Dendritic cell treated with granulocyte-macrophage colony-stimulating factor and Interleukin-4, amounts not matched to agents 40 ng/mL and 50 ng/mL, for 4 days (primary cell): ENCODE data around the gene CEP131.

Experiments
- H3K27ac Mint-ChIP-seq: one replicate; pipeline ENCODE4 v1.8.0; 2022; ENCODE audit warnings: mild to moderate bottlenecking, mixed read lengths
- H3K27me3 Mint-ChIP-seq: one replicate; pipeline ENCODE4 v1.8.0; 2022; ENCODE audit warnings: mild to moderate bottlenecking, mixed read lengths
- H3K36me3 Mint-ChIP-seq: one replicate; pipeline ENCODE4 v1.8.0; 2022; ENCODE audit warnings: low read depth, mixed read lengths
- H3K4me1 Mint-ChIP-seq: one replicate; pipeline ENCODE4 v1.8.0; 2022; ENCODE audit warnings: low read depth, mixed read lengths
- H3K4me3 Mint-ChIP-seq: one replicate; pipeline ENCODE4 v1.8.0; 2022; ENCODE audit warnings: mild to moderate bottlenecking, moderate library complexity, mixed read lengths
- H3K9me3 Mint-ChIP-seq: one replicate; pipeline ENCODE4 v1.8.0; 2022; ENCODE audit warnings: mixed read lengths
- intact Hi-C: fragments of 100-400 bp; cut with micrococcal nuclease; formaldehyde crosslinking; loops from one replicate; pipeline ENCODE4 v1.15.0; 2022

CEP131 gene

DNA sequence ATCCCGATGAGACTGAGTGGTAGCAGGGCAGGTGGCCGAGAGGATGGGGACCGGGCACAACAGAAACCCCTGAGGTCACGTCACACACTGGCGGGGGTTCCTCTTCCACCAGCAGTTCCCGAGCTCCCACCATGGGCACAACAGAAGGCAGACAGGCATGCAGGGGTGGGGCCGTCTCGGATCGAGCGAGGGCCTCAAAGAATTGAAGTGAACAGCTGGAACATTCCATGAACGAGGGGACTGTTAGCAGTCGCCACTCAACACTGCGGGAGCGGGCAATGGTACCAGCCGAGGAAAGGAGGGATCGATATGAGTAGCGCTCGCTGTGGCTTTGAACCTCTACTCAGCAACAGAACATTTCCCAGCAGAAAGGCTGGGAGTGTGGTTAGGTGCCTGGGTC lies 5.3 kb downstream of the CEP131 start:
- no peak overlapping the region for H3K27ac Mint-ChIP-seq
- H3K4me1 Mint-ChIP-seq, result peaks cover 18% of the 10 kb centered on the region
- peaks cover 44% of the 10 kb centered on the region for H3K36me3 Mint-ChIP-seq
- intact Hi-C loops, result no loop called here
- H3K9me3 Mint-ChIP-seq, result no peaks in the 10 kb centered on the region
- peaks cover 1% of the 10 kb centered on the region for H3K27me3 Mint-ChIP-seq
- H3K4me3 Mint-ChIP-seq, result no peak overlapping the region

DNA sequence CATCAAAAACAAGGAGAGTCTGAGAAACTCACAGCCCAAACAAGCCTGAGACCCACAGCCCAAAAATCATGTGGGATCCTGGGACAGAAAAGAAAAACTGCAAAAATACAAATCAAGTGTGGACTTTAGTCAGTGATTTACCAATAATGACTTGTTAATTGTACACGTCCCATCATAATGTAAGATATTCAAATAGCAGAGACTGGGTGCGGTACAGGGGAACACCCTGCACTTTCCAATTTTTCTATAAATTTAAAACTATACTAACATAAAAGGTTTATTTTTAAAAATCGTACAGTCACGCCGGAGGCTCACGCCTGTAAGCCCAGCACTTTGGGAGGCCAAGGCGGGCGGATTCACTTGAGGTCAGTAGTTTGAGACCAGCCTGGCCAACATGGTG lies 8.8 kb downstream of the CEP131 start:
- Mint-ChIP-seq H3K4me3 (no peak overlapping the region), H3K4me1 (peaks cover 13% of the 10 kb centered on the region), H3K9me3 (no peaks in the 10 kb centered on the region), H3K27ac (no peak overlapping the region), H3K36me3 (peaks cover 30% of the 10 kb centered on the region), H3K27me3 (no peaks in the 10 kb centered on the region)
- intact Hi-C loops, result no loop called here

DNA sequence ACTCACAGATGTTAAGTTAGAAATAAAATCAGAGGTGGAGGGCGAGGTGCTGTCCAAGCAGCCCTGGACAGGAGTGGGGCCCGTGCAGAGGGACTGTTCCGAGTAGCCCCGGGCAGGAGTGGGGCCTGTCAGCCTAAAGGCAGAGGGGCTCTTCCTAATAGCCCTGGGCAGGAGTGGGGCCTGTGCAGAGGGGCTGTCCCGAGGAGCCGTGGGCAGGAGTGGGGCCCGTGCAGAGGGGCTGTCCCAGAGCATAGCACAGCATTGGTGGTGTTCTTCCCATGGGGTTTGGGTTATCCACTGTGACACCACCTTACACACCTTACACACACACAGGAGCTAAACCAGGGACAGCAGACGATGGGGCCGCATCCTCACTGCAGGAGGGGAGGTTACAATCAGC lies 10.4 kb downstream of the CEP131 start:
- Mint-ChIP-seq H3K27ac (no peak overlapping the region), H3K4me1 (peaks cover 17% of the 10 kb centered on the region), H3K36me3 (peaks cover 29% of the 10 kb centered on the region), H3K9me3 (no peaks in the 10 kb centered on the region), H3K4me3 (no peak overlapping the region), H3K27me3 (no peaks in the 10 kb centered on the region)
- intact Hi-C loops, result no loop called here

DNA sequence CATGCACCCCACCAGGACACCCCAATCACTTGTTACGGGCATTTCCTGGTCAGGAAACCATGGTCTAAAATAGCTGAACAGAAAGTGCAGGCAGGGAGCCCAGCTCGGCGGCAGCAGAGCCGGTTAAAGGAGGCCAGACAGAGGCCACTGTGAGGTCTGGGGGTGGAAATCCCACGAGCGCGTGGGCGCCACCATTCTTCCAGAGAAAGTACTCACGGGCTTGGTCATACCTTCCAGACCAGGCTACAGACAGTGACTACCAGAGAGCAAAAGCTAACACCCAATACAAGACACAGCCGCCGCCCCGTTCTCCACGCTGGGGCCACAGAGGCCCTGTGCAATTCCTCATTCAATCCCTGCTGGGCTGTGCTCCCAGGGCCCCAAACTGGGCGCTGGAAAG lies 11.9 kb downstream of the CEP131 start:
- intact Hi-C loops, result no loop called here
- Mint-ChIP-seq H3K9me3 (no peaks in the 10 kb centered on the region), H3K27ac (peak overlapping the region; percentile 12), H3K27me3 (no peaks in the 10 kb centered on the region), H3K4me1 (peaks cover 17% of the 10 kb centered on the region), H3K4me3 (no peak overlapping the region), H3K36me3 (peaks cover 29% of the 10 kb centered on the region)

DNA sequence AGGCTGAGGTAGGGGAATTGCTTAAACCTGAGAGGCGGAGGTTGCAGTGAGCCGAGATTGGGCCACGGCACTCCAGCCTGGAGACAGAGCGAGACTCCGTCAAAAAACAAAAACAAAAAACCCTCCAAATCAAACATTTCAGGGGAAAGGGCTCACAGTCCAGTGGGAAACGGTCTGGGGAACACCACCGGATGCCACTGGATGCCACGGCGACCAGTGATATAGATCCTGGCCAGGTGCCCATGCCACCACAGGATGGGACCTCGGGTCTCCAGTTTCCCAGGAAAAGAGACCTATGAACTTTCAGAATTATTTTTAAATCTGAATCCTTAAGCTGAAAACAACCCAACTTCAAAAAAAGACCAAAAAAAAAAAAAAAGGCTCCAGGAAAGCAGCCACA lies 12.3 kb downstream of the CEP131 start:
- no peak overlapping the region for H3K4me3 Mint-ChIP-seq
- H3K4me1 Mint-ChIP-seq, result peaks cover 17% of the 10 kb centered on the region
- no peaks in the 10 kb centered on the region for H3K27me3 Mint-ChIP-seq
- H3K9me3 Mint-ChIP-seq, result no peaks in the 10 kb centered on the region
- peaks cover 33% of the 10 kb centered on the region for H3K36me3 Mint-ChIP-seq
- H3K27ac Mint-ChIP-seq, result peak overlapping the region; percentile 12
- intact Hi-C loops, result no loop called here

DNA sequence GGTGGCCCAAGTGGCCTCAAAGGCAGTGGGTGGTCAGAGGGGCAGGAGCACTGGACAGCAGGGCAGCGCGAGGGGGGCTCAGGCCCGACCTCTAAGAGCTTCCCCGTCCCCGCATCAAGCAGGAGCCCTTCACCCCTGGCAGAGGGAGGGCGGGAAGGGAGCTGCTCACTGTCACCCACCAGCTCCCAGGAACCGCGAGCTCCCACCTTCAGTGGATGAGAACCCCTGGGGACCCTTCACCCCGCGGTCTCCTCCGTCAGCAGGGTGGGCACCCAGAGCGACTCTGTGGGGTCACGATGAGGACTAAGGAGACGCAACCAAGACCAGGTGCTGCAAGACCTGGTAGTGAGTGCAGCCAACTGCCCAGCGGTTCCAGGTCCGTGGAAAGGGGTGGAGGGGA lies 13.6 kb downstream of the CEP131 start:
- no peaks in the 10 kb centered on the region for H3K9me3 Mint-ChIP-seq
- intact Hi-C loops, result no loop called here
- peaks cover 17% of the 10 kb centered on the region for H3K4me1 Mint-ChIP-seq
- no peaks in the 10 kb centered on the region for H3K27me3 Mint-ChIP-seq
- no peak overlapping the region for H3K27ac Mint-ChIP-seq
- H3K4me3 Mint-ChIP-seq, result no peak overlapping the region
- peaks cover 46% of the 10 kb centered on the region for H3K36me3 Mint-ChIP-seq

DNA sequence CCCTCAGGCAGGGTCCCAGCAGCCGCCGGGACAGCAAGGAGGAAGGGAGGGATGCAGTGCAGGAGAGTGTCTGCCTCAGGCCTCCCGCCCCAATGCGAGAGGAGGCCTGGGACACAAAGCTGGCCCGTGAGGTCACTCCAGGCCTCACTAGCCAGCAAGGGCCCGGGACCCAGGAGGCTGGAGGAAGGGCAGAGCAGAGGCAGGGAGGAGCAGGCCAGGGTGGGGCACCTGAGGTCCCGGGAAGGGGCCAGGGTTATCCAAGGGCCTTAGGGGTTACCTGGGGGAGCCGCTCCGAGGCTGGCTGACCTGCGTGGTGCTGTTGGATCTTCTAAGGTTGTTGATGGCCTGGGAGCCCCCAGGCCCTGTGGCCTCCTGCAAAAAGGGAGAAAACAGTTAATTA lies 14.1 kb downstream of the CEP131 start:
- peaks cover 51% of the 10 kb centered on the region for H3K36me3 Mint-ChIP-seq
- H3K9me3 Mint-ChIP-seq, result no peaks in the 10 kb centered on the region
- H3K4me3 Mint-ChIP-seq, result no peak overlapping the region
- H3K27me3 Mint-ChIP-seq, result no peaks in the 10 kb centered on the region
- intact Hi-C loops, result no loop called here
- peaks cover 17% of the 10 kb centered on the region for H3K4me1 Mint-ChIP-seq
- no peak overlapping the region for H3K27ac Mint-ChIP-seq

DNA sequence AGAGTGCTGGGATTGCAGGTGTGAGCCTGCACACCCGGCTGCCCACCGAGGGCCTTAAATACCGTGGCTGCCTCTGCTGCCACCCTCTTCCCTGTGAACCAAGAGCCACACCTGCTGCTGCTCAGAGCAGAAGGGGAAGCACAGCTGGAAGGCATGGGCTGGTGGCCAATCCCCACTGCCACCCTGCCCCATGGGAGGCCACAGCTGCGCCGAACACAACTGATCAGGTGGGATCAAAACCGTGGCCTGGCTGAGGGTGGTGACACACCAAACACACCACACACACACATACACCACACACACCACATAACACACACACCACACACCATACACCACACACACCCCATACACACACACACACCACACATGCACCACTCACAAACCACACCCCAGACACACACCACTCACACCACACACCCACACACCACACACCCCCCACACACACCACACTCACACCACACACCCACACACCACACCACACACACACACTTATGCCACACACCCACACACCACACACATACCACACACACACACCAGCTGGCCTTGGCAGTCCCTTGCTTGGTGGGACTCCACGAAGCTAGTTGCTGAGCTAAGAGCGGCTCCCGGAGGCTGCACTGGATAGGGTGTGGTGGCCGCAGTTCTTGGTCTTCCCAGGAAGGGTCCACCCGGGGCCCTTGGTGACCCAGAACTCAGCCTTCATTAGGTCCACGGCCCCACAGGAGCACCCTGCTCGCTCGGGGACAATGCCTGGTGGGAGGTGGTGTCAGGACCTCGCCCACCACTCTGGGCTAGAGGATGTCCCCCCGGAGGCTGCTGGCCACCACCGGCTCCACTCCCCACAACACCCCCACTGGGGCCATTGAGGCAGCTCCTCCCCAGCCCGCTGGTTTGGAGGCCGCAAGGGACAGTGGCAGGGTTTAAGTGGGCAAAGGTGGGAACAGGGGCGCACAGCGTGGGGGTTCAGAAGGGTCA lies 14.9 kb downstream of the CEP131 start:
- Mint-ChIP-seq H3K27me3 (no peaks in the 10 kb centered on the region), H3K27ac (no peak overlapping the region), H3K9me3 (no peaks in the 10 kb centered on the region), H3K4me1 (peaks cover 17% of the 10 kb centered on the region), H3K4me3 (no peak overlapping the region), H3K36me3 (peaks cover 58% of the 10 kb centered on the region)
- intact Hi-C loops, result no loop called here

DNA sequence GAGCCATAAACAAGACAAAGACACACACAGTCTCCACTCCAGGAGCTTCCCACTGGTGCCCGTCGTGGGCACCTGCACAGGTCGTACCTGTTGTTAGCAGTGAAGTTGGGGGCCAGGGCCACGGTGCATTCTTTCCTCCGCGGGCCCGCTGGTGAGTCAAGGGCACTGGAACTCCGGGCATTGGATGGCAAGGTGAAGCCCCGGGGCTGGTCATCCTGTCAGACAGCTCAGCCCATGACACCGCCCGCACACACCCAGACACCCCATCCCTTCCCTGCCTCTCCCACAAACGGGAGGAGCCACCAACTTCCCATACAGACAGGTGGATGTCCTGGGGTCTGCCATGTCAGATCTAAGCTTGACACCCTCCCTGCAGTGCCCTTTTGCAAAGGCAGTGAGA lies 16.1 kb downstream of the CEP131 start:
- intact Hi-C loops, result no loop called here
- peaks cover 17% of the 10 kb centered on the region for H3K4me1 Mint-ChIP-seq
- H3K27ac Mint-ChIP-seq, result no peak overlapping the region
- H3K9me3 Mint-ChIP-seq, result no peaks in the 10 kb centered on the region
- H3K27me3 Mint-ChIP-seq, result no peaks in the 10 kb centered on the region
- H3K4me3 Mint-ChIP-seq, result no peak overlapping the region
- H3K36me3 Mint-ChIP-seq, result peaks cover 71% of the 10 kb centered on the region

DNA sequence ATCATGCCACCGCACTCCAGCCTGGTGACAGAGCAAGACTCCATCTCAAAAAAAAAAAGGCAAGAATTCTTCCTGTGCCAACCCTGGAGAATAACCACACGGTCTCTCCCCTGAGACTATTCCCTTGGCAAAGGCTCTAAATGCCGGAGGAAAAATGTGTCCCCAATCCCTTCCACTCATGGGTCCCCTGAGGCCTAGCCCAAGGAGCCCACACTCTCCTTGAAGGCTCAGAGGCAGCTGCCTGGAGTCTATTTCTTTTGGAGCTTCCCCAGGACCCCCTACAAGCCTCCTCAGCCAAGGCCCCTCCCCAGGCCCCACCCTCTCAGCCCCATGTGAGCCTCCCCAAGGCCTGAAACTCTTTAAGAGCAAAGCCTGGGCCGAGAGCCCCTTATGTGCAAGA lies 16.6 kb downstream of the CEP131 start:
- Mint-ChIP-seq H3K9me3 (no peaks in the 10 kb centered on the region), H3K4me1 (peaks cover 14% of the 10 kb centered on the region), H3K27me3 (no peaks in the 10 kb centered on the region), H3K36me3 (peaks cover 73% of the 10 kb centered on the region), H3K4me3 (no peak overlapping the region), H3K27ac (no peak overlapping the region)
- intact Hi-C loops, result no loop called here

DNA sequence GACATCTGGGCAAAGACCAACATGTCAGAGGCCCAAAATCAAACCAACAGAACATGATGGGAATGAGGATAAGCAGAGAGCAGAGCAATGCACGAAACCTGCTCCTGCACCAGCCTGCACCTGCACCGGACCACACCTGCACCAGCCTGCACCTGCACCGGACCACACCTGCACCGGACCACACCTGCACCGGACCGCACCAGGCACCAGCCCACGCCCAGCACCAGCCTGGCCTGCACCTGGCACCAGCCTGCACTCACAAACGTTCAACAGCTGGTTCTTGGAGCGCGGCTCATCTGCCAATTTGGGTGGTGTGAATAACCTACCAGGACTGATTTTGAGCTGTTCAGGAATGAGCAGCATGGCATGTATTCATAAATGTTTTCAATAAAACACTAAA lies 18.2 kb downstream of the CEP131 start:
- Mint-ChIP-seq H3K9me3 (no peaks in the 10 kb centered on the region), H3K27ac (no peak overlapping the region), H3K36me3 (peaks cover 76% of the 10 kb centered on the region), H3K4me1 (peaks cover 12% of the 10 kb centered on the region), H3K4me3 (no peak overlapping the region), H3K27me3 (no peaks in the 10 kb centered on the region)
- intact Hi-C loops, result no loop called here

DNA sequence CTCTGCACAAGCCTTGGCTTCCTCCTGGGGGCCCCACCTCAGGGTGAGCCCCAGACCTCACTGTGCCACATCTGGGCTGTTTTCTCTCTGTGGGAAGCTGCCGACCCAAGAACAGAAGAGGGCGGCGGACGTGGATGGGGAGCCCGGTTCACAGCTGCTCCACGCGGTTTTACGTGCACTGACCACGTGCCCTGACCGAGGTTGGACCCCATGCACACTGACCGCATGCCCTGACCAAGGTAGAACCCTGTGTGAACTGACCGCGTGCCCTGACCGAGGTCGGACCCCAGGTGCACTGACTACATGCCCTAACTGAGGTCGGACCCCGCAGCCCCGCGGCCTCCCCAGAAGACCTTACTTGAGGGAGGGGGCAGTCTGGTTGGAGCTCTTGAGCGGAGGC lies 19.6 kb downstream of the CEP131 start:
- no peak overlapping the region for H3K27ac Mint-ChIP-seq
- H3K36me3 Mint-ChIP-seq, result peaks cover 84% of the 10 kb centered on the region
- H3K27me3 Mint-ChIP-seq, result no peaks in the 10 kb centered on the region
- H3K4me3 Mint-ChIP-seq, result no peak overlapping the region
- peaks cover 12% of the 10 kb centered on the region for H3K4me1 Mint-ChIP-seq
- intact Hi-C loops, result no loop called here
- H3K9me3 Mint-ChIP-seq, result no peaks in the 10 kb centered on the region

DNA sequence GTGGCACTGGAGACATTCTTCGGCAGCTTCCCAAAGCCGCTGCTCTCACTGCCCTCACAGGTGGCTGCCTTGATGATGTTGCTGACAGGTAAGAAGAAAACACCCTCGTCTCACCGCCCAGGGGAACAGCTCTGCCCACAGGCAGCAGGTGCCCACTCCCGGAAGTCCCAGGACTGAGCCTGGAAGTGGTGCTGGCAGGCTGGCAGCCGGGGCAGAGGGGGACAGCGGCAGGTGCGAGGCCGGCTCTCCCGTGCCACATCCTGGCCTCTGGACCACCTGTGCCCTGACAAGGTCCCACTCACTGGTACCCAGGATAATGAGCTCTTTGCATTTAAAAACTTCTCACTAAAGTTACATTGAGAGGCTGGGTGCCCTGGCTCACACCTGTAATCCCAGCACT lies 20.4 kb downstream of the CEP131 start:
- Mint-ChIP-seq H3K4me3 (no peak overlapping the region), H3K4me1 (peaks cover 5% of the 10 kb centered on the region), H3K9me3 (no peaks in the 10 kb centered on the region), H3K27ac (no peak overlapping the region), H3K36me3 (peaks cover 84% of the 10 kb centered on the region), H3K27me3 (no peaks in the 10 kb centered on the region)
- intact Hi-C loops, result no loop called here

DNA sequence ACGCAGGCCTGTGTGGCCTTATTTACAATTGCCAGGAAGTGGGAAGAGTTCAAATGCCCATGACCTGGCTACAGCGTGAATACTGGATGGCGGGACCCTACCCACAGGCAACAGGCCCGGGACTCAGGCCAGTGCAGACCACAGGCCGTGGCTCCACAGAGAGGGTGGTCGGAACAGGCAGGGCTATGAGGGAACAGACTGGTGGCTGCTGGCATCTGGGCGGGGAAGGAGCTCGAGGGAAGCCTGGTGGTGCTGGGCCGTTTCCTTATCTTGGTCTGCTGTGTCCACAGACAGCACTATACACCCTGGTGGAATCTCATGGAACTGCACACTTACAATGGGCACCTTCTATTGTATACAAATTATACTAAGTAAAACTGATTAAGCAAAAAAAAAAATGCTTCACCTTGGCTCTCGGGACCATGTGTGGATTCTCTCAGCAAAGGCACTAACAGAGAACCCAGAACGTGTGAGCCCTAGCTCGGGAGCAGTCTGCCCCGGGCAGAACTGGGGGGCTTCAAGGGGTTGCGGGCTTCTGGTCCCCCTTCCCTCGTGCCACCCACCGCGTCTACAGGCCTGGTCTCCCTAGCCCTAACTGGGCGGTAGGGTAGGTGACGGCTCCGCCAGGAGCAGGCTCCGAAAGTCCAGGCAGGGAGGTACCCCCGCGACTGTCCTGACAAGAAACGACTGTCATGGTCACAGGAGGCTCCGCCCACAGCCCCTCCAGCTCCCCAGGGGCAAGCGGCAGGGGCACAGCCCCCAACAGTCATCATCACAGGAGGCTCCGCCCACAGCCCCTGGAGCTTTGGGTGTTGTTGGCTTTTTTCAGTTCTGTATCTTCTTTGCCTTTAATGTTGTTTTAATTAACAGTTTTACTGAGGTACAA lies 21.8 kb downstream of the CEP131 start:
- Mint-ChIP-seq H3K4me3 (no peak overlapping the region), H3K27ac (no peak overlapping the region), H3K36me3 (peaks cover 85% of the 10 kb centered on the region), H3K27me3 (no peaks in the 10 kb centered on the region), H3K4me1 (peaks cover 5% of the 10 kb centered on the region), H3K9me3 (no peaks in the 10 kb centered on the region)
- intact Hi-C loops, result loop anchor here (1.0 kb wide), 1 partner anchor 59 kb away; no protein-coding TSS in a partner anchor
